Breast epithelium (tissue), 3 donors: Measurements from ENCODE around the gene GLCCI1.

Experiments used
- CTCF ChIP-seq, 3 donors: fragments of 450-650 bp; IDR thresholded peaks; one replicate each; pipeline ENCODE4 v1.5.1; 2016 to 2017; ENCODE audit warnings: antibody characterized with exemption in 3 of 3, mild to moderate bottlenecking in 3 of 3, moderate library complexity in 3 of 3
- POLR2A ChIP-seq: fragments of 450-650 bp; IDR thresholded peaks from one replicate; pipeline ENCODE4 v1.6.1; 2016; ENCODE audit warnings: antibody characterized with exemption, mild to moderate bottlenecking, moderate library complexity
- POLR2AphosphoS5 ChIP-seq, 3 donors: sonication (generic); formaldehyde crosslinking; IDR thresholded peaks; one replicate each; pipeline ENCODE4 v1.6.1; 2017; ENCODE audit warnings: antibody characterized with exemption in 3 of 3

DNA sequence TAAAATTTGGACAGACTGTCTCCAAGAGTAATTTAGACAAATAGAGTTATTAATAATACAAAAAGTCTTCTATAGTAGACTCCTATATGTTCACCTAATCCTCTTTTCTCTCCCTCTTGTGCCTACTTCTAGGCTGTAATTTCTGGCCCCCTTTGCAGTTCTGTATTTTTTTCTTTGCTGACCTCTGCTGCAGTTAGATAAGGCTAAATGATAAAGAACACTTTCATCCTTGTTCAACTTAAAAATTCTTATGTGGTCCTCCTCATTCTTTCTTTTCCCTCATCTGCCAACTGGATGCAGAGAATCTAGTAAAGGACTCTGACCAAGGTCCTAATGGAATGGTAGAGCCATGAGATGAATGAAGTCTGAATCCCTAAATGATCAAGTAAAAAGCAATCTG is 20.1 kb downstream of the GLCCI1 start:
- no peak for TF ChIP-seq CTCF (IDR thresholded peaks at IDR 0.05)
- no peak for TF ChIP-seq POLR2A
- no peak for TF ChIP-seq POLR2AphosphoS5 (IDR thresholded peaks at IDR 0.05)
